SJCRH30 (cell line): Measurements from ENCODE around the gene DCTN2. TPM values are rescaled to one million over a fixed set of nuclear protein-coding genes. Genes with fewer than 3 reads are reported as not detected.
A peak's percentile ranks its signal among the peaks of the same experiment; 100 is the strongest.

Experiments used
- DNase-seq, 2 experiments: peaks; one replicate each; pipeline ENCODE4 v3.0.0-alpha.2; 2015 to 2020
- H3K27ac ChIP-seq: fragments of 250-450 bp; sonication (Bioruptor Pico); 2 replicates; pipeline ENCODE4 v1.5.1; 2020; ENCODE audit warnings: mild to moderate bottlenecking, moderate library complexity
- H3K27me3 ChIP-seq: fragments of 250-450 bp; sonication (Bioruptor Pico); 2 replicates; pipeline ENCODE4 v1.5.1; 2020; ENCODE audit warnings: mild to moderate bottlenecking, moderate library complexity
- H3K36me3 ChIP-seq: fragments of 250-450 bp; sonication (Bioruptor Pico); 2 replicates; pipeline ENCODE4 v1.5.1; 2020; ENCODE audit warnings: mild to moderate bottlenecking, moderate library complexity
- H3K4me1 ChIP-seq: fragments of 250-450 bp; sonication (Bioruptor Pico); 2 replicates; pipeline ENCODE4 v1.5.1; 2020; ENCODE audit warnings: mild to moderate bottlenecking, moderate library complexity
- H3K4me3 ChIP-seq: fragments of 250-450 bp; sonication (Bioruptor Pico); 2 replicates; pipeline ENCODE4 v1.5.1; 2020; ENCODE audit warnings: mild to moderate bottlenecking, moderate library complexity
- H3K9me3 ChIP-seq: fragments of 250-450 bp; sonication (Bioruptor Pico); replicated peaks from 2 replicates; pipeline ENCODE4 v1.5.1; 2020; ENCODE audit warnings: mild to moderate bottlenecking, moderate library complexity
- total RNA-seq: library from RNA; depleted of rRNA; stranded (reverse); fragments of >200 nt; shearing (Covaris generic); gene quantifications from 2 replicates; pipeline ENCODE4 v1.2.3, GENCODE V29; 2014

The DCTN2 gene
- total RNA-seq, 1 experiment from 2014 or later = 83.3 TPM

DNA sequence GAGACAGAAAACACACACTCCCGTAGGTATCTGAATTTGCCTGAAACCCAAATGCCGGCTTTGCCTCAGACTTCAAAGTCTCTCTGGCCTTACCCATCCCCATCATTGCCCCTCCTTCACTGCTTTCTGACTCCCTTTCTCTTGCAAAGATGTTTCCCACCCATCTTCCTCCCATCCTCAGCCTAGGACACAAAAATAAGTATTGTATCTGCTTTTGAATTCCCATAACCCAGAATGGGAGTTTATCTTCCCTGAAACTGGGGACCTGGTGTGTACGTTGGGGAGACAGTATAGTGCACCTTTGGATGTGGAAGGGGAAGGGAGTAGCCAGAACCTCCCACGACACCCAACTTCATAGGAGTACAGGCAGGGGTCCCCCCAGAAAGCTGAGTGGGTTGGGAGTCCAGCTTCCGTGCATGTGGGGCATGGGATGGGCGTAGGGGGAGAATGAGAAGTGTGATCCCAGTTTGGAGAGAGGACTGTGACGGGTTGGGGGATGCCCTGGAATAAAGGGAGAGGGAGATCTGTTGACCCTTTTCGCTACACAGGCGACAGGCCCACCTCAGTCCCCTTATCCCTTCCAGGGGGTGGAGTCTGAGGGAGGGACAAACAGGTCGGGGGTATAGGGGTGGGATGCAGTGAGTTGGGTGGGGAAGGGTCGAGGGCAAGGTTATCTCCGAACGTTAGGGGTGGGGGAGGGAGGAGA is 2.4 kb upstream of the DCTN2 start:
- Histone ChIP-seq H3K36me3 (no peaks in the 10 kb centered on the region), H3K4me3 (peak overlapping the region; percentile 38), H3K4me1 (no peaks in the 10 kb centered on the region), H3K27me3 (peaks cover 31% of the 10 kb centered on the region), H3K27ac (no peak overlapping the region), H3K9me3 (no peaks in the 10 kb centered on the region)
- DNase-seq = no peak

DNA sequence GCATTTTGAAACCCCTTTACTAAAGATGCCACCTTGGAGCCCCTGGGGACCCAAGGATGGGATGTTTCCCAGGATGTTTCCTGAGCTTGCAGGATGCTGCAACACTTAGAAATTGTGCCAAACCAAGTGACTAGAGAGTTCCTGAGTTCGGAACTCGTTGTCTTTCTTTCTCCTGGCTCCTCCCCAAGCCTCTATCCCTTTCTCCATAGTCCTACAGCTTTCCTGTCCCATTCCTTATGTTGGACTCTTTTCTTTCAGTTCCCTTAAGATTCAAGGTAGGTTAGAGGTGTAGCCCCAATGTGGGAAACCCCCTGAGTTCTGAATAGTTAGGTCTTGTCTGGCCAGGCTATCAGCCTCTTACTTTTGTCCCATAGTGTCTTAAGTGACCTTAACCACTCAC is 1.5 kb upstream of the DCTN2 start:
- no peak for DNase-seq
- H3K4me1 ChIP-seq = no peaks in the 10 kb centered on the region

GRCh38 chr12:57548013-57548315 is 972 bp upstream of the DCTN2 start:
- no peaks in the 10 kb centered on the region for H3K36me3 ChIP-seq
- H3K9me3 ChIP-seq = no peaks in the 10 kb centered on the region
- no peak for DNase-seq
- no peak overlapping the region for H3K27ac ChIP-seq
- H3K27me3 ChIP-seq = peaks cover 18% of the 10 kb centered on the region; the same call in 1 of the 2 replicates
- no peaks in the 10 kb centered on the region for H3K4me1 ChIP-seq
- no peak overlapping the region for H3K4me3 ChIP-seq

More for the DNA sequence above, 1.5 kb upstream of the DCTN2 start:
- H3K36me3 ChIP-seq = no peaks in the 10 kb centered on the region
- H3K9me3 ChIP-seq = no peaks in the 10 kb centered on the region
- peaks cover 23% of the 10 kb centered on the region; the same call in 1 of the 2 replicates for H3K27me3 ChIP-seq
- no peak overlapping the region for H3K4me3 ChIP-seq
- H3K27ac ChIP-seq = no peak overlapping the region

DNA sequence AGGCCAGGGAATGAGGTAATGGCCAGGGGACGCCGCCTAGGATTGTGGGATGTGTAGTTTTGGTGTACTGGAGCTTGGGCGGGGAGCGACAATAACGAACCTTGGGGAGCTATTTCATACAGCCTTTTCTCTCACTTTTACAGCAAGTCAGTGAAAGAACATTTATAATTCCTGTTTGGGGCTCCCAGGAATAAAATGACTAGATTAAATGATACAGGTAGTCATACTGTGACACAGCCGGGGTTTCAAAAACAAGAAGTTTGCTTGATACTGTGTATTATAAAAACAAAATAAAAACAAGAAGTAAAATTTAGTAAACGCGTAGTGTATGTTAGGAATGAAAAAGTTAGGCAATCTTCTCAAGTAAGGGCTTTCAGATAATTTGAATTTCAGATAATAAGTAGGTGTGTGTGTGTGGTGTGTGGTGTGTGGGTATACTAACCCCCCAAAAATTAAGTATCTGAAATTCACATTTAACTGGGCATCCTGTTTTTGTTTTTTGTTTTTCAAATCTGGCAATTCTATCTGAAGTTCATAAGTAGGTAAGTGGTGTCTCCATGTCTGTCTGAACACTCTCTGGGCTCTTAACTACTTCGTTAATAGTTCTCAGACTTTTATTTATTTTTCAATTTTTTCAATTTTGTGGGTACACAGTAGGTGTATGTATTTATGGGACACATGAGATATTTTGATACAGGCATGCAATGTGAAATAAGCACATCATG is 458 bp upstream of the DCTN2 start:
- peaks cover 20% of the 10 kb centered on the region; the same call in 1 of the 2 replicates for H3K27me3 ChIP-seq
- H3K27ac ChIP-seq = no peak overlapping the region
- no peaks in the 10 kb centered on the region for H3K4me1 ChIP-seq
- no peaks in the 10 kb centered on the region for H3K9me3 ChIP-seq
- peak overlapping the region; percentile 70 for H3K4me3 ChIP-seq
- H3K36me3 ChIP-seq = no peaks in the 10 kb centered on the region
- no peak for DNase-seq

GRCh38 chr12:57545809-57546437 is 1.1 kb downstream of the DCTN2 start:
- Histone ChIP-seq H3K4me3 (peak overlapping the region; percentile 70), H3K4me1 (no peaks in the 10 kb centered on the region), H3K36me3 (no peaks in the 10 kb centered on the region), H3K27me3 (peaks cover 19% of the 10 kb centered on the region), H3K9me3 (no peaks in the 10 kb centered on the region), H3K27ac (no peak overlapping the region)
- no peak for DNase-seq

- H3K4me1 ChIP-seq = no peaks in the 10 kb centered on the region
- no peak overlapping the region for H3K4me3 ChIP-seq
- no peak overlapping the region for H3K27ac ChIP-seq
- no peak for DNase-seq
- no peaks in the 10 kb centered on the region for H3K36me3 ChIP-seq
- H3K27me3 ChIP-seq = peaks cover 37% of the 10 kb centered on the region
- no peaks in the 10 kb centered on the region for H3K9me3 ChIP-seq
Measured at GRCh38 chr12:57543581-57543980, 3.4 kb downstream of the DCTN2 start.

GRCh38 chr12:57541717-57542116 is 5.3 kb downstream of the DCTN2 start:
- Histone ChIP-seq H3K4me3 (no peak overlapping the region), H3K9me3 (no peaks in the 10 kb centered on the region), H3K4me1 (no peaks in the 10 kb centered on the region), H3K36me3 (no peaks in the 10 kb centered on the region), H3K27me3 (peaks cover 50% of the 10 kb centered on the region), H3K27ac (no peak overlapping the region)
- no peak for DNase-seq

DNA sequence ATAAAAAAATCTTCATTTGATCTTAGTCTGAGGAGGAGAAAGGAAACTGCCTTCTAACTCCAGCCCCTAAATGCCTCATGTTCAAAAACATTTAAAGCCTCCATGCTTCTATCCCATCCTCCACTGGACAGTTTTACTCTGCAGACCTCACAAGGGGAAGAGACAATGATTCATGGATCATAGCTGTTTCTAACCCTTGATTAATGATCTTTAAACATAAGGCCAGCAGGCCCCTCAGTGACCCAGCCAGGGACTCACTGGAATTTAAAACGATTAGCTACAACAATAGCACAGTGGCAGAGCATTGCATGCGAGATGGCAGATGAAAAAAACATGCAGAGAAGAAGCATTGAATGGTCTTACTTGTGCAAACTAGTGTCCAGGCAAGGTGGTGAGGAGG is 6.0 kb downstream of the DCTN2 start:
- Histone ChIP-seq H3K36me3 (no peaks in the 10 kb centered on the region), H3K27me3 (peaks cover 57% of the 10 kb centered on the region), H3K27ac (no peak overlapping the region), H3K9me3 (no peaks in the 10 kb centered on the region), H3K4me3 (no peak overlapping the region), H3K4me1 (no peaks in the 10 kb centered on the region)
- DNase-seq = no peak

DNA sequence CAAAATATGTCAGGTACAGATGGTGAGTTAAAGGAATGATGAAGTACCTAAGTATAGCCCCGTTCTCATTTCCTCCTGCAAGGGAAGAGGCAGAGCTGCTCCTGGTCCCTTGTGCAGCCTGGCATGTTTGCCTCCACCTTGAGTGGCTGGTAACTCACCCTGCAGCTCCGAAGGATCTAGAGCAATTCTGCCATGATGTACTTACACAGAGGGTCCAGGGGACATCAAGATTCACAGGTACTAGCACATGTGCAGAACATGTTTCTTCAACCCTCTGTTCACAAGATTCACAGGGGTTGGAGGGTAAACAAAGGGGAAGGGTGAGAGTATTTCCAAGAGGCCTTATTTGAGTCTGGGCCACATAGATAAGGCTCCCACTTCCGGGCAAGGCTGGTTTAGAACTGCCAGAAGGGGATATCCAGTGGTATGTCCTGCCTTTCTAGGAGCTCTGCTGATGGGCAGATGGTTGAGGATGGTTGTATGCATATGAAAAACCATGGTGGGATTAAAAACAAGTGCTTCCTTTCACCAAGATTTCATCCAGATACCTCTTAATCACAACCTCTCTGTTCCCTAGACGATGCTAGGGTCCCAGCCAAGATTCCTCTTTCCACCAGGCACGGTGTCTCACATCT is 7.7 kb downstream of the DCTN2 start:
- no peak for DNase-seq
- Histone ChIP-seq H3K36me3 (no peaks in the 10 kb centered on the region), H3K4me3 (no peak overlapping the region), H3K27ac (no peak overlapping the region), H3K27me3 (peaks cover 65% of the 10 kb centered on the region), H3K9me3 (no peaks in the 10 kb centered on the region), H3K4me1 (no peaks in the 10 kb centered on the region)

- Histone ChIP-seq H3K27me3 (peaks cover 55% of the 10 kb centered on the region), H3K4me1 (no peaks in the 10 kb centered on the region), H3K36me3 (peaks cover under 1% of the 10 kb centered on the region; the same call in 1 of the 2 replicates)
Measured at GRCh38 chr12:57536597-57536942, 10.4 kb downstream of the DCTN2 start.

GRCh38 chr12:57535764-57536596 is 11.0 kb downstream of the DCTN2 start:
- H3K27ac ChIP-seq = no peak overlapping the region
- no peaks in the 10 kb centered on the region for H3K9me3 ChIP-seq
- H3K36me3 ChIP-seq = peaks cover 6% of the 10 kb centered on the region; the same call in 1 of the 2 replicates
- peaks cover 49% of the 10 kb centered on the region for H3K27me3 ChIP-seq
- no peak for DNase-seq
- H3K4me1 ChIP-seq = no peaks in the 10 kb centered on the region
- no peak overlapping the region for H3K4me3 ChIP-seq

More at GRCh38 chr12:57536597-57536942, 10.4 kb downstream of the DCTN2 start:
- Histone ChIP-seq H3K4me3 (no peak overlapping the region), H3K27ac (no peak overlapping the region), H3K9me3 (no peaks in the 10 kb centered on the region)
- no peak for DNase-seq

GRCh38 chr12:57534991-57535543 is 11.9 kb downstream of the DCTN2 start:
- H3K36me3 ChIP-seq = peaks cover 14% of the 10 kb centered on the region

GRCh38 chr12:57534250-57534649 is 12.7 kb downstream of the DCTN2 start:
- Histone ChIP-seq H3K36me3 (peaks cover 21% of the 10 kb centered on the region), H3K27ac (no peak overlapping the region), H3K4me1 (no peaks in the 10 kb centered on the region), H3K27me3 (peaks cover 35% of the 10 kb centered on the region), H3K4me3 (no peak overlapping the region), H3K9me3 (no peaks in the 10 kb centered on the region)
- DNase-seq = no peak

More at GRCh38 chr12:57534991-57535543, 11.9 kb downstream of the DCTN2 start:
- H3K4me1 ChIP-seq = no peaks in the 10 kb centered on the region
- no peak overlapping the region for H3K27ac ChIP-seq
- H3K4me3 ChIP-seq = no peak overlapping the region
- H3K27me3 ChIP-seq = peaks cover 40% of the 10 kb centered on the region
- no peak for DNase-seq
- H3K9me3 ChIP-seq = no peaks in the 10 kb centered on the region

- H3K36me3 ChIP-seq = peaks cover 31% of the 10 kb centered on the region
- peaks cover 23% of the 10 kb centered on the region; the same call in 1 of the 2 replicates for H3K27me3 ChIP-seq
- no peak for DNase-seq
- no peak overlapping the region for H3K4me3 ChIP-seq
- no peaks in the 10 kb centered on the region for H3K4me1 ChIP-seq
- H3K9me3 ChIP-seq = no peaks in the 10 kb centered on the region
- H3K27ac ChIP-seq = no peak overlapping the region
Measured at GRCh38 chr12:57533108-57533507, 13.9 kb downstream of the DCTN2 start.
